IMR-90 (cell line): ENCODE measurements around the gene SLC8A3. TPM values are rescaled to one million over a fixed set of nuclear protein-coding genes. Genes with fewer than 3 reads are reported as not detected.

Source experiments
- ATAC-seq: fragments of 200-7000 bp; cut with Tn5 transposase; 2 replicates; pipeline ENCODE4 v1.9.1; 2020; ENCODE audit warnings: low read depth, mild to moderate bottlenecking, moderate library complexity
- BruUV-seq: library from RNA; stranded (reverse); fragments of 400-500 nt; replicated peaks from 2 replicates; lab custom pipeline; 2021; lab: Mats Ljungman, UMichigan
- CTCF ChIA-PET: fragments of 300-600 bp; formaldehyde crosslinking; extraction: SDS; loops from one replicate; lab custom pipeline; 2021; ENCODE audit warnings: antibody characterized with exemption; lab: Yijun Ruan, JAX
- POLR2A ChIA-PET: fragments of 300-600 bp; sonication (Branson Sonifier 250); formaldehyde crosslinking; loops from one replicate; lab custom pipeline; 2022; ENCODE audit warnings: antibody characterized with exemption; ENCODE audit not compliant: unreplicated experiment; lab: Charles Lee
- DNase-seq: peaks from one replicate; pipeline ENCODE4 v3.0.0; 2013
- H2AFZ ChIP-seq: replicated peaks from 2 replicates; pipeline ENCODE3; 2013; ENCODE audit warnings: low read length, mild to moderate bottlenecking; ENCODE audit not compliant: poor library complexity
- H2AK5ac ChIP-seq: 2 replicates; pipeline ENCODE4 v1.6.1; 2013; ENCODE audit warnings: low read depth, low read length, inconsistent platforms
- H2AK9ac ChIP-seq: replicated peaks from 2 replicates; pipeline ENCODE3; 2013; ENCODE audit warnings: mild to moderate bottlenecking, low read depth, low read length, moderate library complexity; ENCODE audit not compliant: poor library complexity
- H2BK120ac ChIP-seq: 2 replicates; pipeline ENCODE4 v1.6.1; 2013; ENCODE audit warnings: low read depth, low read length, inconsistent platforms
- H2BK15ac ChIP-seq: 3 replicates; pipeline ENCODE4 v1.6.1; 2013; ENCODE audit warnings: low read depth, low read length, inconsistent platforms
- H2BK20ac ChIP-seq: 2 replicates; pipeline ENCODE4 v1.6.1; 2013; ENCODE audit warnings: low read depth, mild to moderate bottlenecking, inconsistent platforms, low read length, moderate library complexity
- H2BK5ac ChIP-seq: 2 replicates; pipeline ENCODE4 v1.6.1; 2013; ENCODE audit warnings: mild to moderate bottlenecking, low read depth, low read length, inconsistent platforms; ENCODE audit not compliant: poor library complexity, severe bottlenecking
- H3K14ac ChIP-seq: replicated peaks from 2 replicates; pipeline ENCODE4 v1.6.1; 2013; ENCODE audit warnings: low read depth, low read length, inconsistent platforms
- H3K18ac ChIP-seq: 2 replicates; pipeline ENCODE4 v1.6.1; 2013; ENCODE audit warnings: low read depth, low read length, control low read depth
- H3K23ac ChIP-seq: 2 replicates; pipeline ENCODE4 v1.6.1; 2013; ENCODE audit warnings: low read depth, low read length, inconsistent platforms
- H3K27ac ChIP-seq: 2 replicates; pipeline ENCODE4 v1.5.1; 2013; ENCODE audit warnings: mild to moderate bottlenecking, control low read depth, low read length; ENCODE audit not compliant: insufficient read depth
- H3K27me3 ChIP-seq: 2 replicates; pipeline ENCODE4 v1.6.1; 2013; ENCODE audit warnings: low read length; ENCODE audit not compliant: control insufficient read depth, insufficient read depth
- H3K36me3 ChIP-seq: 2 replicates; pipeline ENCODE4 v1.6.1; 2013; ENCODE audit warnings: low read length, mixed read lengths; ENCODE audit not compliant: control insufficient read depth, insufficient read depth
- H3K4ac ChIP-seq: 2 replicates; pipeline ENCODE4 v1.6.1; 2013; ENCODE audit warnings: low read depth, low read length, inconsistent platforms
- H3K4me1 ChIP-seq: 2 replicates; pipeline ENCODE4 v1.6.1; 2013; ENCODE audit warnings: low read length, mixed read lengths; ENCODE audit not compliant: control insufficient read depth, insufficient read depth
- H3K4me2 ChIP-seq: 2 replicates; pipeline ENCODE4 v1.6.1; 2013; ENCODE audit warnings: low read depth, mild to moderate bottlenecking, control low read depth, low read length, moderate library complexity
- H3K4me3 ChIP-seq: 2 replicates; pipeline ENCODE4 v1.5.1; 2013; ENCODE audit warnings: low read depth, mild to moderate bottlenecking, control low read depth, low read length, moderate library complexity; ENCODE audit not compliant: insufficient read depth
- H3K56ac ChIP-seq: 2 replicates; pipeline ENCODE4 v1.6.1; 2013; ENCODE audit warnings: low read length, inconsistent platforms; ENCODE audit not compliant: insufficient read depth; ENCODE audit errors: extremely low read depth
- H3K79me1 ChIP-seq, 2 experiments: 2 replicates each; pipeline ENCODE4 v1.6.1; 2013; ENCODE audit warnings: low read length in 2 of 2, inconsistent platforms in 1 of 2, low read depth in 1 of 2
- H3K9ac ChIP-seq: 2 replicates; pipeline ENCODE4 v1.6.1; 2013; ENCODE audit warnings: low read depth, low read length, control low read depth
- H3K9me1 ChIP-seq: 2 replicates; pipeline ENCODE4 v1.6.1; 2013; ENCODE audit warnings: low read length, inconsistent platforms; ENCODE audit not compliant: insufficient read depth
- H3K9me3 ChIP-seq: 2 replicates; pipeline ENCODE4 v1.6.1; 2013; ENCODE audit warnings: low read length; ENCODE audit not compliant: control insufficient read depth, insufficient read depth
- H4K20me1 ChIP-seq: 2 replicates; pipeline ENCODE4 v1.6.1; 2013; ENCODE audit warnings: low read length, inconsistent platforms; ENCODE audit not compliant: insufficient read depth
- H4K5ac ChIP-seq: 2 replicates; pipeline ENCODE4 v1.6.1; 2013; ENCODE audit warnings: mild to moderate bottlenecking, low read depth, low read length, control low read depth
- H4K8ac ChIP-seq, 2 experiments: 2 replicates each; pipeline ENCODE4 v1.6.1; 2013; ENCODE audit warnings: low read depth in 2 of 2, low read length in 2 of 2, control low read depth in 1 of 2, inconsistent platforms in 1 of 2
- H4K91ac ChIP-seq: 2 replicates; pipeline ENCODE4 v1.6.1; 2013; ENCODE audit warnings: low read depth, low read length, inconsistent platforms; ENCODE audit not compliant: insufficient read depth
- BHLHE40 ChIP-seq: fragments of 150-350 bp; IDR thresholded peaks from 2 replicates; pipeline ENCODE4 v1.6.1; 2016; ENCODE audit warnings: mild to moderate bottlenecking, low read depth, low read length
- CEBPB ChIP-seq: IDR thresholded peaks from 2 replicates; pipeline ENCODE4 v1.6.1; 2012; ENCODE audit warnings: low read depth, low read length, improper control_type of control experiment
- CHD1 ChIP-seq: IDR thresholded peaks from 2 replicates; pipeline ENCODE4 v1.6.1; 2012; ENCODE audit warnings: low read depth, low read length, improper control_type of control experiment
- FOS ChIP-seq: fragments of 150-350 bp; IDR thresholded peaks from 2 replicates; pipeline ENCODE4 v1.6.1; 2016; ENCODE audit warnings: low read depth, low read length
- MAFK ChIP-seq: IDR thresholded peaks from 2 replicates; pipeline ENCODE4 v1.6.1; 2012; ENCODE audit warnings: low read depth, low read length, improper control_type of control experiment
- MAZ ChIP-seq: IDR thresholded peaks from 2 replicates; pipeline ENCODE4 v1.6.1; 2012; ENCODE audit warnings: low read depth, mild to moderate bottlenecking, low read length, improper control_type of control experiment, moderate library complexity, borderline replicate concordance
- MXI1 ChIP-seq: IDR thresholded peaks from 2 replicates; pipeline ENCODE4 v1.6.1; 2012; ENCODE audit warnings: low read depth, mild to moderate bottlenecking, low read length, moderate library complexity, borderline replicate concordance
- NFE2L2 ChIP-seq: fragments of 150-350 bp; IDR thresholded peaks from 2 replicates; pipeline ENCODE4 v1.6.1; 2016; ENCODE audit warnings: low read depth, mild to moderate bottlenecking, low read length
- POLR2A ChIP-seq: IDR thresholded peaks from 2 replicates; pipeline ENCODE4 v1.6.1; 2012; ENCODE audit warnings: mild to moderate bottlenecking, low read depth, low read length
- RAD21 ChIP-seq: IDR thresholded peaks from 2 replicates; pipeline ENCODE4 v1.6.1; 2012; ENCODE audit warnings: low read length, improper control_type of control experiment
- RCOR1 ChIP-seq: IDR thresholded peaks from 2 replicates; pipeline ENCODE4 v1.6.1; 2012; ENCODE audit warnings: mild to moderate bottlenecking, low read length, improper control_type of control experiment; ENCODE audit not compliant: insufficient replicate concordance
- RFX5 ChIP-seq: IDR thresholded peaks from 2 replicates; pipeline ENCODE4 v1.8.0; 2012; ENCODE audit warnings: low read depth, mild to moderate bottlenecking, low read length, moderate library complexity
- SMC3 ChIP-seq: fragments of 150-350 bp; IDR thresholded peaks from 2 replicates; pipeline ENCODE4 v1.6.1; 2016; ENCODE audit warnings: low read depth, mild to moderate bottlenecking, antibody characterized with exemption, low read length, moderate library complexity
- WGBS, 2 experiments: methylation state at CpG; one replicate each; pipeline versions ENCODE4 v1.1.5 to v1.1.7; 2013; ENCODE audit warnings: missing lambda C conversion rate in 2 of 2; ENCODE audit not compliant: insufficient read length in 1 of 2; ENCODE audit errors: extremely low coverage in 2 of 2; 5-methylcytosine and 5-hydroxymethylcytosine counted together
- dilution Hi-C: fragments of 300-500 bp; cut with HindIII; formaldehyde crosslinking; loops from one replicate; pipeline ENCODE4 v1.14.3; 2018; ENCODE audit warnings: low sequenced_read_pairs; ENCODE audit not compliant: unreplicated experiment
- in situ Hi-C: fragments of 300-500 bp; cut with MboI; formaldehyde crosslinking; loops from 3 replicates; pipeline ENCODE4 v1.14.3; 2019; ENCODE audit warnings: low sequenced_read_pairs, inconsistent platforms, mixed read lengths
- intact Hi-C: fragments of 100-400 bp; cut with micrococcal nuclease; formaldehyde crosslinking; loops from 2 replicates; pipeline ENCODE4 v1.10.0; 2022
- polyA plus RNA-seq, 3 experiments: library from polyadenylated mRNA; depleted of rRNA; stranded (reverse); fragments of >200 nt; gene quantifications; 2 replicates each; pipeline ENCODE4 v1.2.3, GENCODE V29; 2012; ENCODE audit warnings: low replicate concordance in 1 of 3
- total RNA-seq: library from RNA; depleted of rRNA; stranded (reverse); fragments of >200 nt; gene quantifications from 2 replicates; pipeline ENCODE4 v1.2.3, GENCODE V29; 2012
- TF ChIP-seq, protein P1 (sequence below): fragments of 150-350 bp; IDR thresholded peaks from 2 replicates; pipeline ENCODE4 v1.6.1; 2017; ENCODE audit warnings: mild to moderate bottlenecking, antibody characterized with exemption, low read length, low read depth
- TF ChIP-seq, protein P2 (sequence below): conservative IDR thresholded peaks from 2 replicates; pipeline ENCODE4 v1.5.1; 2012; ENCODE audit warnings: mild to moderate bottlenecking, low read depth, low read length, improper control_type of control experiment
- TF ChIP-seq, protein P3 (sequence below): fragments of 150-350 bp; IDR thresholded peaks from 2 replicates; pipeline ENCODE4 v1.6.1; 2016; ENCODE audit warnings: low read depth, mild to moderate bottlenecking, low read length, moderate library complexity, borderline replicate concordance

Gene SLC8A3
- total and polyA plus RNA-seq, 2 of the 4 experiments (the other 2 are of a cell fraction): under 0.01 TPM; not detected in 1

DNA sequence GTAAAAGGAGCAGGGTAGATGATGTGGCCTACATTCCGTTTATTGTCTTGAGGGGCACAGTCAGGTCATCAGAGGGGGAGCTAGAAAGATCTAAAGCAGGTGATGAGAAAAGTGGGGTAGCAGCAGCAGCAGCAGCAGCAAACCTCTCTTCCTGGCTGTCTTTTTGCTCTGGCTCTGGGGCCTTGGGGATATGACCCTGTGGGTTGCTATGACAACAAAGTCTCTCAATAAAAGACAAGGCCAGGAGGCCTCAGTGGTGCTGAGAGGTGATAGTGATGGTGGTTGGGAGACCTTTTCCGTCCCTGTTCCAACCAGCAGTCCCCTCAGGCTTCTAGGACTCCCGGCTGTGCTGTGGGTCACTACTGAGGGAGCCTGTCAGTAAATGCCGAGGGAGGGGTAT, 138.6 kb downstream of the SLC8A3 start:
- H4K5ac ChIP-seq: no peak overlapping the region
- no peak overlapping the region for H2BK15ac ChIP-seq
- H3K9ac ChIP-seq: no peak overlapping the region
- intact Hi-C loops: no loop called here
- in situ Hi-C loops: no loop called here
- no peak overlapping the region for H2AK5ac ChIP-seq
- no peak overlapping the region for H3K4me2 ChIP-seq
- no peak overlapping the region for H2AFZ ChIP-seq
- dilution Hi-C loops: no loop called here
- H2BK5ac ChIP-seq: no peak overlapping the region
- H2BK20ac ChIP-seq: no peak overlapping the region
- no TSS peak for BruUV-seq
- no peaks in the 10 kb centered on the region for H3K79me1 ChIP-seq
- no peak overlapping the region for H2BK120ac ChIP-seq
- H3K27ac ChIP-seq: no peak overlapping the region
- H3K4me1 ChIP-seq: no peaks in the 10 kb centered on the region
- H3K9me1 ChIP-seq: no peaks in the 10 kb centered on the region
- no CpG with 5 or more reads among the region's 4 CpGs for WGBS, 2 experiments
- no peak overlapping the region for H3K14ac ChIP-seq
- no peak overlapping the region for H3K4ac ChIP-seq
- no peaks in the 10 kb centered on the region for H3K9me3 ChIP-seq
- H3K27me3 ChIP-seq: peaks cover 2% of the 10 kb centered on the region; the same call in 1 of the 2 replicates
- ChIA-PET CTCF (no interaction called here), POLR2A (no interaction called here)
- H3K36me3 ChIP-seq: no peaks in the 10 kb centered on the region
- no peak overlapping the region for H4K8ac ChIP-seq
- H2AK9ac ChIP-seq: no peak overlapping the region
- H3K56ac ChIP-seq: no peak overlapping the region
- H3K4me3 ChIP-seq: no peak overlapping the region
- H3K18ac ChIP-seq: no peak overlapping the region
- ATAC-seq (no peak), DNase-seq (no peak)
- H4K20me1 ChIP-seq: no peaks in the 10 kb centered on the region
- TF ChIP-seq CEBPB: no peak
- no peak for TF ChIP-seq NFE2L2
- TF ChIP-seq MAFK: no peak
- no peak for TF ChIP-seq RAD21
- no peak for TF ChIP-seq RFX5
- TF ChIP-seq, protein P1, sequence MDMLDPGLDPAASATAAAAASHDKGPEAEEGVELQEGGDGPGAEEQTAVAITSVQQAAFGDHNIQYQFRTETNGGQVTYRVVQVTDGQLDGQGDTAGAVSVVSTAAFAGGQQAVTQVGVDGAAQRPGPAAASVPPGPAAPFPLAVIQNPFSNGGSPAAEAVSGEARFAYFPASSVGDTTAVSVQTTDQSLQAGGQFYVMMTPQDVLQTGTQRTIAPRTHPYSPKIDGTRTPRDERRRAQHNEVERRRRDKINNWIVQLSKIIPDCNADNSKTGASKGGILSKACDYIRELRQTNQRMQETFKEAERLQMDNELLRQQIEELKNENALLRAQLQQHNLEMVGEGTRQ: no peak
- no peak for TF ChIP-seq SMC3
- no peak for TF ChIP-seq POLR2A
- TF ChIP-seq CHD1: no peak
- no peak for TF ChIP-seq MXI1
- TF ChIP-seq FOS: no peak
- TF ChIP-seq, protein P2, sequence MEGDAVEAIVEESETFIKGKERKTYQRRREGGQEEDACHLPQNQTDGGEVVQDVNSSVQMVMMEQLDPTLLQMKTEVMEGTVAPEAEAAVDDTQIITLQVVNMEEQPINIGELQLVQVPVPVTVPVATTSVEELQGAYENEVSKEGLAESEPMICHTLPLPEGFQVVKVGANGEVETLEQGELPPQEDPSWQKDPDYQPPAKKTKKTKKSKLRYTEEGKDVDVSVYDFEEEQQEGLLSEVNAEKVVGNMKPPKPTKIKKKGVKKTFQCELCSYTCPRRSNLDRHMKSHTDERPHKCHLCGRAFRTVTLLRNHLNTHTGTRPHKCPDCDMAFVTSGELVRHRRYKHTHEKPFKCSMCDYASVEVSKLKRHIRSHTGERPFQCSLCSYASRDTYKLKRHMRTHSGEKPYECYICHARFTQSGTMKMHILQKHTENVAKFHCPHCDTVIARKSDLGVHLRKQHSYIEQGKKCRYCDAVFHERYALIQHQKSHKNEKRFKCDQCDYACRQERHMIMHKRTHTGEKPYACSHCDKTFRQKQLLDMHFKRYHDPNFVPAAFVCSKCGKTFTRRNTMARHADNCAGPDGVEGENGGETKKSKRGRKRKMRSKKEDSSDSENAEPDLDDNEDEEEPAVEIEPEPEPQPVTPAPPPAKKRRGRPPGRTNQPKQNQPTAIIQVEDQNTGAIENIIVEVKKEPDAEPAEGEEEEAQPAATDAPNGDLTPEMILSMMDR: no peak
- TF ChIP-seq, protein P3, sequence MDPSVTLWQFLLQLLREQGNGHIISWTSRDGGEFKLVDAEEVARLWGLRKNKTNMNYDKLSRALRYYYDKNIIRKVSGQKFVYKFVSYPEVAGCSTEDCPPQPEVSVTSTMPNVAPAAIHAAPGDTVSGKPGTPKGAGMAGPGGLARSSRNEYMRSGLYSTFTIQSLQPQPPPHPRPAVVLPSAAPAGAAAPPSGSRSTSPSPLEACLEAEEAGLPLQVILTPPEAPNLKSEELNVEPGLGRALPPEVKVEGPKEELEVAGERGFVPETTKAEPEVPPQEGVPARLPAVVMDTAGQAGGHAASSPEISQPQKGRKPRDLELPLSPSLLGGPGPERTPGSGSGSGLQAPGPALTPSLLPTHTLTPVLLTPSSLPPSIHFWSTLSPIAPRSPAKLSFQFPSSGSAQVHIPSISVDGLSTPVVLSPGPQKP: no peak
- TF ChIP-seq RCOR1: no peak
- no peak for TF ChIP-seq BHLHE40
- no peak for TF ChIP-seq MAZ
- H4K91ac ChIP-seq: no peak overlapping the region
- H3K23ac ChIP-seq: no peak overlapping the region
